ENCODE measurements around the gene CEP350. TPM values are rescaled to one million over a fixed set of nuclear protein-coding genes. Genes with fewer than 3 reads are reported as not detected.

CEP350 gene
- total RNA-seq, 4 donors from 2014 or later: 40.0 to 60.3 (median 57.3) TPM

DNA sequence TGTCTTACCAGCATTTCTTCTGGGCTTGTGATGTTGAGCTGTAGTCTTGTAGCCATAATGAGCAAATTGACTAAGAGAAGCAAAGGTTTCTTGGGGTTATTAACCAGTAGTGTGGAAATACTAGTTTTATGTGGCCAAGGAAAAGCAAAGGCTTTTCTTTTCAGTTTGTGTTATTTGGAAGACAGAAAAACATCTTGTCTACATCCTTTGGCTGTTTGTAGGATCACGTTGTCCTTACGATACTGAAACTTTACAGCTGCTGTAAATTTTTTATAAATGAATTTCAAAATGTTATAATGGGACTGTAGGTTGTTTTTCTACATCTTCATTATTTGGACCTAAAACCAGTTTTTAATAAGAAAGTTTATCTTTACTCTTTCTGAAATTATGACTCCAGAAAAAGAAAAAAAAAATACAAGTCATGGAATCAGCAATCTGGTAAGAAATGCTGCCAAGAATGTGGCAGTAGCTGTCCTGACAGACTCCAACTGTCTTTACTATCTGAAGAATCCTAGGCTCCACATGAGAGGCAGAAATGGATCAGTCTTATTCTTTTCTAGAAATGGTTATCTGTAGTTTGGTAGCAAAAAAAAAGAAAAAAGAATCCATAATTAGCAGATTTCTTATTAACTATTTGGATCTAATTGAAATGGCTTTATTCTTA, 158.5 kb downstream of the CEP350 start:
- H3K9me3 ChIP-seq: no peaks in the 10 kb centered on the region
- in situ Hi-C loops (cut with MboI; ENCODE audit: low pct_ligation_motif_present in 1 of 4, low pct_unique_long_range_greater_than_20kb in 1 of 4, low sequenced_read_pairs in 3 of 4) (no loop called here), intact Hi-C loops (cut with DNase I; ENCODE audit: low total_unique reads) (no loop called here)
- 63 to 65% methylated on average over 2 of the region's 2 CpGs for WGBS, 2 donors (ENCODE audit: low coverage in 1 of 2)
- H3K27ac ChIP-seq: peak overlapping the region; percentile 36 to 62 (median 54)
- no peaks in the 10 kb centered on the region for H3K27me3 ChIP-seq
- peaks cover 0 to 22% (median 10%) of the 10 kb centered on the region in 4 donors for H3K4me1 ChIP-seq
- H3K36me3 ChIP-seq: peaks cover 0 to 15% (median 2%) of the 10 kb centered on the region in 4 donors
- no peak for TF ChIP-seq EP300 (IDR thresholded peaks at IDR 0.05; ENCODE audit: low read depth)
- TF ChIP-seq POLR2AphosphoS5 (IDR thresholded peaks at IDR 0.05): peak; percentile 9 to 69 (median 66)
- H3K4me3 ChIP-seq: no peak overlapping the region
- no peak for DNase-seq

DNA sequence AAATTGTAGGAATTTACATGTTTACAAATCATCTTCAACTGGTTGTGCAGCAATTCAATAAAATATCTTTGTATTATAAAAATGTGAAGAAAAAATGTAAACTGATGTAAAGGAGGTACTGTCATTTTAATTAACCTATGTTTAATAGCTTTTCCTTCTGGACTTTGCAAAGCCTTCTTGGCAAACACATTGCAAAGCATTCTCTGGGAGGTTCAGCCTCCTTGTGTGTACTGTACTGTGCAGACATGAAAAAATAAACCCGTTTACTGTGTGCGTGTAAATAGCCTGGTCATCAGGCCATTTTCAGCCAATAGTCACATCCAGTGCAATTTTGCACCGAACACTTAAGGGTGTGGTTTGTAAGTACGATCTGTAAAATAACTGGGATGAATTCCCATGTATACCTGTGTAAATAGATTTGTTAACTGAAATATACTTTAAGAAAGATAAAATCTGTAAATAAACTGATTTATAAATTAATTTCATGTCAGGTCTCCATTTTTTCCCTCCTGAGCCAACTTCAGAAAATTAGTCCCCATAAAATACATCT, 159.9 kb downstream of the CEP350 start:
- Histone ChIP-seq H3K9me3 (no peaks in the 10 kb centered on the region), H3K4me3 (no peak overlapping the region), H3K27me3 (no peaks in the 10 kb centered on the region), H3K27ac (peak overlapping the region in 3 of 4 donors; percentile 36 to 62 (median 55)), H3K4me1 (peaks cover 0 to 22% (median 10%) of the 10 kb centered on the region in 4 donors), H3K36me3 (peaks cover 0 to 12% (median 2%) of the 10 kb centered on the region in 4 donors)
- TF ChIP-seq, protein P1, sequence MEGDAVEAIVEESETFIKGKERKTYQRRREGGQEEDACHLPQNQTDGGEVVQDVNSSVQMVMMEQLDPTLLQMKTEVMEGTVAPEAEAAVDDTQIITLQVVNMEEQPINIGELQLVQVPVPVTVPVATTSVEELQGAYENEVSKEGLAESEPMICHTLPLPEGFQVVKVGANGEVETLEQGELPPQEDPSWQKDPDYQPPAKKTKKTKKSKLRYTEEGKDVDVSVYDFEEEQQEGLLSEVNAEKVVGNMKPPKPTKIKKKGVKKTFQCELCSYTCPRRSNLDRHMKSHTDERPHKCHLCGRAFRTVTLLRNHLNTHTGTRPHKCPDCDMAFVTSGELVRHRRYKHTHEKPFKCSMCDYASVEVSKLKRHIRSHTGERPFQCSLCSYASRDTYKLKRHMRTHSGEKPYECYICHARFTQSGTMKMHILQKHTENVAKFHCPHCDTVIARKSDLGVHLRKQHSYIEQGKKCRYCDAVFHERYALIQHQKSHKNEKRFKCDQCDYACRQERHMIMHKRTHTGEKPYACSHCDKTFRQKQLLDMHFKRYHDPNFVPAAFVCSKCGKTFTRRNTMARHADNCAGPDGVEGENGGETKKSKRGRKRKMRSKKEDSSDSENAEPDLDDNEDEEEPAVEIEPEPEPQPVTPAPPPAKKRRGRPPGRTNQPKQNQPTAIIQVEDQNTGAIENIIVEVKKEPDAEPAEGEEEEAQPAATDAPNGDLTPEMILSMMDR (IDR thresholded peaks at IDR 0.05): no peak
- no peak for TF ChIP-seq POLR2A (IDR thresholded peaks at IDR 0.05)
- no peak for TF ChIP-seq EP300 (IDR thresholded peaks at IDR 0.05; ENCODE audit: low read depth)
- TF ChIP-seq POLR2AphosphoS5 (IDR thresholded peaks at IDR 0.05): no peak
- intact Hi-C loops (cut with DNase I; ENCODE audit: low total_unique reads) (loop anchor here (2.0 kb wide), 1 partner anchor 58 kb away; no protein-coding TSS in a partner anchor), in situ Hi-C loops (cut with MboI; ENCODE audit: low pct_ligation_motif_present in 1 of 4, low pct_unique_long_range_greater_than_20kb in 1 of 4, low sequenced_read_pairs in 3 of 4) (no loop called here)
- DNase-seq: no peak
- WGBS, 2 donors (ENCODE audit: low coverage in 1 of 2): 64 to 65% methylated on average over 4 of the region's 4 CpGs

DNA sequence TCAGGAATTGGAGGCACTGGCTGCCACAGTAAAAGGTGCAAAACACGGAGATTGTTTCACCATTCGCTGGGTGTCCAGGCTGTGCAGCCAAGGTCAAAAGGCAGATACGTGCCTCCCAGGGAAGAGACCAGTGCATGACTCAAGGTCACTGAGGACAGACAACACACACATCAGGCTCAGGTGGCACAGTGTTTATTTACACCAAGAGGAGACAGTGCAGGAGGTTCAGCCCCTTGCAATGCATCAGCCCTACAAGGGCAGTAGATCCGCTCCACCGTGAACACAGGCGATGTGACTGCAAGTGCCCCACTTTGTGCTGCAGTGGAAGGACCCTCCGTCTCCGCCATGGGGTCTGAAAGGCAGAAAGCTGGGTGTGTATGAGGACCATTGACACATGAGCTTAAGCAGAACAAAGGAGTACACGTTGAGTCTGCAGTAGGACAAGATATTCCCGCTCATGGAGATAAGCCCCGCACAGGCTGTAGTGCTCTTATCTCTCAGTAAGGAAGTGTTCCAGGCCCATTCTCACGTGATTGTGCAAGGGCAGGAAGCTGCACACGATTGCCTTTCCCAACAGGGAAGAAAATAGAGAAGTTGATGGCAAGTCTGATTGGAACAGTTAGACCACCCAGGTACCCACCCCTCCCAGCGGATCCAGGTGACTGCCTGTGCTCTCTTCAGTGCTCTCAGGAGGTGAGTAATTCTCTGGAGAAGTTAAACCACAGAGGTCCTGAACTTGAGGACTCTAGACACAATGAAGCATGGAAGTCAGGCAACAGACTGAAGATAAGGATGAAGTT, 162.6 kb downstream of the CEP350 start:
- H3K27me3 ChIP-seq: no peaks in the 10 kb centered on the region
- H3K9me3 ChIP-seq: no peaks in the 10 kb centered on the region
- TF ChIP-seq POLR2AphosphoS5 (IDR thresholded peaks at IDR 0.05): no peak
- no peak for TF ChIP-seq EP300 (IDR thresholded peaks at IDR 0.05; ENCODE audit: low read depth)
- TF ChIP-seq, protein P1 (IDR thresholded peaks at IDR 0.05): no peak
- no peak for TF ChIP-seq POLR2A (IDR thresholded peaks at IDR 0.05)
- no peak overlapping the region for H3K27ac ChIP-seq
- peaks cover 0 to 2% (median 0%) of the 10 kb centered on the region in 4 donors for H3K36me3 ChIP-seq
- in situ Hi-C loops (cut with MboI; ENCODE audit: low pct_ligation_motif_present in 1 of 4, low pct_unique_long_range_greater_than_20kb in 1 of 4, low sequenced_read_pairs in 3 of 4) (no loop called here), intact Hi-C loops (cut with DNase I; ENCODE audit: low total_unique reads) (no loop called here)
- H3K4me1 ChIP-seq: peaks cover 0 to 22% (median 10%) of the 10 kb centered on the region in 4 donors
- DNase-seq: no peak
- no peak overlapping the region for H3K4me3 ChIP-seq
- 80% methylated on average over 14 of the region's 14 CpGs; no CpG with 5 or more reads in 1 of the 2 donors for WGBS, 2 donors (ENCODE audit: low coverage in 1 of 2)

DNA sequence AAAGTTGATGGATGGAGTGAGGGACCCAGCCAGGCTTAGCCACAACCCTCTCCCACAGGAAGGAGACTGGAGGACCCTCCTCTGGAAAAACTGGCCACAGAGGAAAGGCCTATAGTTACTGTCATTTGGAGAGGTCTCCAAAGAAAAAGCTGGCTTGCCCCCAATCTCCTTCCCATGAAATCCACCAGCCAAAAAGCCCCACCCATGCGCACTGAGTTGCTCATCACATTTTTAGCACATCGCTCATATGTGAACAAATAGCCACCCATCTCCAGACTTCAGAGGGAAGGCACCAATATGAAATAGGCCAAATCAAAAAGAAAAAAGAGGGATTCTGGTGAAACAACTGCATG, 163.1 kb downstream of the CEP350 start:
- 87% methylated on average over 2 of the region's 2 CpGs; no CpG with 5 or more reads in 1 of the 2 donors for WGBS, 2 donors (ENCODE audit: low coverage in 1 of 2)
- intact Hi-C loops (cut with DNase I; ENCODE audit: low total_unique reads): no loop called here
- in situ Hi-C loops (cut with MboI; ENCODE audit: low pct_ligation_motif_present in 1 of 4, low pct_unique_long_range_greater_than_20kb in 1 of 4, low sequenced_read_pairs in 3 of 4): no loop called here
- Histone ChIP-seq H3K36me3 (no peaks in the 10 kb centered on the region), H3K27me3 (no peaks in the 10 kb centered on the region), H3K27ac (no peak overlapping the region), H3K9me3 (no peaks in the 10 kb centered on the region), H3K4me3 (no peak overlapping the region), H3K4me1 (peaks cover 0 to 20% (median 7%) of the 10 kb centered on the region in 4 donors)
- TF ChIP-seq POLR2AphosphoS5 (IDR thresholded peaks at IDR 0.05): no peak
- TF ChIP-seq, protein P1 (IDR thresholded peaks at IDR 0.05): no peak
- TF ChIP-seq POLR2A (IDR thresholded peaks at IDR 0.05): no peak
- TF ChIP-seq EP300 (IDR thresholded peaks at IDR 0.05; ENCODE audit: low read depth): no peak
- no peak for DNase-seq

Measured in transverse colon (tissue), 4 donors.